GM12878 (cell line): ENCODE results near the gene ROBO1. TPM values are rescaled to one million over a fixed set of nuclear protein-coding genes. Genes with fewer than 3 reads are reported as not detected.

Experiments
- ATAC-seq: fragments of 200-7000 bp; cut with Tn5 transposase; 3 replicates; pipeline ENCODE4 v1.9.1; 2020; ENCODE audit warnings: mild to moderate bottlenecking, moderate library complexity
- BruUV-seq: library from RNA; stranded (reverse); fragments of 400-500 nt; replicated peaks from 2 replicates; lab custom pipeline; 2021; lab: Mats Ljungman, UMichigan
- CTCF ChIA-PET: fragments of 300-600 bp; sonication (Branson Sonifier 250); formaldehyde crosslinking; extraction: SDS; loops from one replicate; lab custom pipeline; 2021; ENCODE audit warnings: inconsistent platforms; lab: Yijun Ruan, JAX
- POLR2A ChIA-PET: fragments of 350-600 bp; formaldehyde crosslinking; extraction: SDS; loops from one replicate; lab custom pipeline; 2021; ENCODE audit warnings: inconsistent platforms; lab: Charles Lee
- RAD21 ChIA-PET: fragments of 300-600 bp; sonication (Branson Sonifier 250); formaldehyde crosslinking; loops from one replicate; lab custom pipeline; 2023; ENCODE audit warnings: antibody characterized with exemption; ENCODE audit not compliant: unreplicated experiment; lab: Charles Lee
- SMC1A ChIA-PET: fragments of 300-600 bp; sonication (Branson Sonifier 250); formaldehyde crosslinking; loops from one replicate; lab custom pipeline; 2023; ENCODE audit not compliant: unreplicated experiment, uncharacterized antibody; lab: Charles Lee
- DNase-seq: peaks from one replicate; pipeline ENCODE4 v3.0.0-alpha.2; 2011; ENCODE audit warnings: low read depth, low spot score
- FAIRE-seq: peaks from 3 replicates; lab custom pipeline; 2011; peaks lifted over from hg19 to GRCh38; lab: Jason Lieb, UNC
- H2AFZ ChIP-seq: 2 replicates; pipeline ENCODE4 v1.6.0; 2011; ENCODE audit warnings: low read depth, low read length, control low read depth; ENCODE audit not compliant: control insufficient read depth
- H3K27ac ChIP-seq: 2 replicates; pipeline ENCODE4 v1.5.1; 2011; ENCODE audit warnings: control low read depth; ENCODE audit not compliant: control insufficient read depth, insufficient read depth
- H3K27me3 ChIP-seq, 2 experiments: replicated peaks in 1 of 2; 2 replicates each; pipeline versions ENCODE4 v1.6.0 to v1.6.1; 2011; ENCODE audit warnings: low read length in 1 of 2; ENCODE audit not compliant: control insufficient read depth in 2 of 2, insufficient read depth in 2 of 2
- H3K36me3 ChIP-seq, 2 experiments: 2 replicates each; pipeline ENCODE4 v1.5.1; 2011; ENCODE audit warnings: low read length in 1 of 2; ENCODE audit not compliant: control insufficient read depth in 2 of 2, insufficient read depth in 2 of 2
- H3K4me1 ChIP-seq: 2 replicates; pipeline ENCODE4 v1.6.1; 2011; ENCODE audit warnings: mild to moderate bottlenecking, low read length, moderate library complexity, mixed read lengths; ENCODE audit not compliant: control insufficient read depth, insufficient read depth
- H3K4me2 ChIP-seq: 2 replicates; pipeline ENCODE4 v1.6.0; 2011; ENCODE audit warnings: control low read depth; ENCODE audit not compliant: control insufficient read depth, insufficient read depth
- H3K4me3 ChIP-seq: fragments of 200-600 bp; sonication (generic); 2 replicates; pipeline ENCODE4 v1.5.1; 2016
- H3K79me2 ChIP-seq: 2 replicates; pipeline ENCODE4 v1.6.0; 2011; ENCODE audit warnings: low read length; ENCODE audit not compliant: control insufficient read depth, insufficient read depth
- H3K9ac ChIP-seq: 2 replicates; pipeline ENCODE4 v1.8.0; 2011; ENCODE audit warnings: low read length, control low read depth, mixed read lengths; ENCODE audit not compliant: control insufficient read depth, insufficient read depth
- H3K9me3 ChIP-seq: replicated peaks from 3 replicates; pipeline ENCODE4 v1.5.1; 2011; ENCODE audit warnings: mild to moderate bottlenecking, low read length; ENCODE audit not compliant: control insufficient read depth, insufficient read depth
- H4K20me1 ChIP-seq: 2 replicates; pipeline ENCODE4 v1.6.0; 2011; ENCODE audit not compliant: control insufficient read depth, insufficient read depth
- CHD4 ChIP-seq: fragments of 200-600 bp; sonication (generic); IDR thresholded peaks from 2 replicates; pipeline ENCODE4 v1.6.1; 2016; ENCODE audit warnings: mild to moderate bottlenecking
- IRF4 ChIP-seq: IDR thresholded peaks from 2 replicates; pipeline ENCODE4 v1.6.1; 2011; ENCODE audit warnings: low read depth, low read length
- JUNB ChIP-seq: IDR thresholded peaks from 2 replicates; pipeline ENCODE4 v1.6.1; 2016; ENCODE audit warnings: antibody characterized with exemption, mild to moderate bottlenecking
- MXI1 ChIP-seq: fragments of 150-350 bp; IDR thresholded peaks from 2 replicates; pipeline ENCODE4 v1.6.1; 2011; ENCODE audit warnings: low read depth, mild to moderate bottlenecking, inconsistent platforms, low read length, improper control_type of control experiment
- NBN ChIP-seq: fragments of 450-650 bp; IDR thresholded peaks from 2 replicates; pipeline ENCODE4 v1.6.1; 2016
- SKIL ChIP-seq: fragments of 450-650 bp; IDR thresholded peaks from 2 replicates; pipeline ENCODE4 v1.6.1; 2017; ENCODE audit warnings: mild to moderate bottlenecking, low read depth, inconsistent platforms; ENCODE audit not compliant: poor library complexity, severe bottlenecking
- SP1 ChIP-seq: IDR thresholded peaks from one replicate; pipeline ENCODE4 v1.6.1; 2011; ENCODE audit warnings: low read depth, low read length
- SREBF1 ChIP-seq: IDR thresholded peaks from 2 replicates; pipeline ENCODE4 v1.6.1; 2012; ENCODE audit warnings: mild to moderate bottlenecking, low read length
- SUPT20H ChIP-seq: IDR thresholded peaks from 2 replicates; pipeline ENCODE4 v1.6.1; 2011; ENCODE audit warnings: low read depth, mild to moderate bottlenecking, low read length, moderate library complexity, borderline replicate concordance; ENCODE audit not compliant: control insufficient read depth
- SUZ12 ChIP-seq: fragments of 200-600 bp; sonication (generic); IDR thresholded peaks from one replicate; pipeline ENCODE4 v1.6.1; 2018; ENCODE audit warnings: antibody characterized with exemption, mild to moderate bottlenecking; ENCODE audit not compliant: unreplicated experiment
- USF1 ChIP-seq: IDR thresholded peaks from 2 replicates; pipeline ENCODE4 v1.6.1; 2011; ENCODE audit warnings: borderline replicate concordance, low read depth, mild to moderate bottlenecking, moderate library complexity, mixed read lengths, low read length; ENCODE audit not compliant: insufficient read depth; ENCODE audit errors: extremely low read length
- ZBTB33 ChIP-seq: fragments of 450-650 bp; IDR thresholded peaks from 2 replicates; pipeline ENCODE4 v1.6.1; 2017; ENCODE audit warnings: mild to moderate bottlenecking
- ZNF687 ChIP-seq: fragments of 450-650 bp; IDR thresholded peaks from 2 replicates; pipeline ENCODE4 v1.6.1; 2017; ENCODE audit warnings: mild to moderate bottlenecking, moderate library complexity
- WGBS: methylation state at CpG from one replicate; pipeline ENCODE4 v1.1.6; 2016; ENCODE audit warnings: low lambda C conversion rate; ENCODE audit not compliant: insufficient replicate concordance, insufficient coverage; ENCODE audit errors: missing lambda C conversion rate; 5-methylcytosine and 5-hydroxymethylcytosine counted together
- in situ Hi-C: fragments of 300-500 bp; cut with MboI; formaldehyde crosslinking; loops from 9 replicates; pipeline ENCODE4 v1.14.3; 2018; ENCODE audit warnings: mixed read lengths
- intact Hi-C: fragments of 100-400 bp; cut with micrococcal nuclease; formaldehyde crosslinking; loops from one replicate; pipeline ENCODE4 v1.14.2; 2022; ENCODE audit not compliant: unreplicated experiment
- polyA plus RNA-seq, 11 experiments: library from polyadenylated mRNA; depleted of rRNA in 4 of 11; unstranded in 6 of 11; stranded (reverse) in 5 of 11; fragments of >200 nt; fragmentation: Nextera tagmentation in 4 of 11; fragmentation: Illumina TruSeq in 1 of 11; extraction: Ambion mirVana in 4 of 11; extraction: Trizol in 1 of 11; gene quantifications; 1 replicate in 1 of 11; 2 replicates in 10 of 11; pipeline versions ENCODE4 v1.2.1 to v1.2.3, GENCODE V29; 2011 to 2016; ENCODE audit warnings: inconsistent platforms in 2 of 11, missing spikeins in 2 of 11, low read depth in 1 of 11
- total RNA-seq, 4 experiments: library from RNA; depleted of rRNA in 3 of 4; stranded (reverse); fragments of >200 nt in 3 of 4; fragmentation: Illumina TruSeq in 1 of 4; extraction: Trizol in 1 of 4; gene quantifications; 2 replicates each; pipeline versions ENCODE4 v1.2.1 to v1.2.3, GENCODE V29; 2013 to 2021

ROBO1 gene
- total and polyA plus RNA-seq, 10 of the 15 experiments (the other 5 are each of a cell fraction or from before 2014, with no cell fraction given): 0.29 to 46.5 (median 1.2) TPM

GRCh38 chr3:79543218-79543982 lies 224.4 kb downstream of the ROBO1 start:
- no peak overlapping the region for H3K27ac ChIP-seq
- CTCF ChIA-PET: no interaction called here
- POLR2A ChIA-PET: no interaction called here
- no peak overlapping the region for H2AFZ ChIP-seq
- WGBS: 30% methylated on average over 5 of the region's 5 CpGs
- no peaks in the 10 kb centered on the region for H3K27me3 ChIP-seq
- SMC1A ChIA-PET: no interaction called here
- no peak overlapping the region for H3K4me2 ChIP-seq
- no peak overlapping the region for H3K9ac ChIP-seq
- BruUV-seq: no TSS peak
- no peak overlapping the region for H3K4me3 ChIP-seq
- ATAC-seq (no peak), DNase-seq (no peak), FAIRE-seq (no peak)
- H3K4me1 ChIP-seq: no peaks in the 10 kb centered on the region
- intact Hi-C loops (no loop called here), in situ Hi-C loops (no loop called here)
- TF ChIP-seq ZNF687 (no peak), IRF4 (no peak), ZBTB33 (no peak), JUNB (no peak), SUZ12 (no peak), SUPT20H (no peak), USF1 (no peak), CHD4 (no peak), MXI1 (no peak), NBN (no peak), SKIL (no peak), SP1 (no peak), SREBF1 (no peak)
- H3K79me2 ChIP-seq: no peaks in the 10 kb centered on the region
- H3K9me3 ChIP-seq: no peaks in the 10 kb centered on the region
- H4K20me1 ChIP-seq: no peaks in the 10 kb centered on the region
- RAD21 ChIA-PET: no interaction called here
- H3K36me3 ChIP-seq: no peaks in the 10 kb centered on the region
